GM23248 (cell line): Measurements from ENCODE around the gene RRP9. TPM values are rescaled to one million over a fixed set of nuclear protein-coding genes. Genes with fewer than 3 reads are reported as not detected.
A peak's percentile ranks its signal among the peaks of the same experiment; 100 is the strongest.

Source experiments
- DNase-seq: peaks from one replicate; pipeline ENCODE4 v3.0.0-alpha.2; 2015
- H2AFZ ChIP-seq: fragments of 200-600 bp; sonication (generic); 2 replicates; pipeline ENCODE4 v1.6.1; 2016; ENCODE audit warnings: antibody characterized with exemption
- H3F3A ChIP-seq: fragments of 200-600 bp; sonication (generic); 2 replicates; pipeline ENCODE4 v1.6.1; 2016; ENCODE audit warnings: mild to moderate bottlenecking, antibody characterized with exemption, mixed run types; ENCODE audit not compliant: insufficient read depth
- H3K27ac ChIP-seq: fragments of 200-600 bp; sonication (generic); 2 replicates; pipeline ENCODE4 v1.5.1; 2016; ENCODE audit warnings: mild to moderate bottlenecking
- H3K27me3 ChIP-seq: fragments of 200-600 bp; sonication (generic); replicated peaks from 2 replicates; pipeline ENCODE4 v1.6.1; 2016; ENCODE audit warnings: mild to moderate bottlenecking; ENCODE audit not compliant: insufficient read depth
- H3K36me3 ChIP-seq: fragments of 200-600 bp; sonication (generic); 2 replicates; pipeline ENCODE4 v1.6.1; 2016; ENCODE audit warnings: low read depth, mild to moderate bottlenecking
- H3K4me1 ChIP-seq: fragments of 200-600 bp; sonication (generic); 2 replicates; pipeline ENCODE4 v1.6.1; 2016; ENCODE audit warnings: mild to moderate bottlenecking; ENCODE audit not compliant: insufficient read depth
- H3K4me2 ChIP-seq: fragments of 200-600 bp; sonication (generic); one replicate; pipeline ENCODE4 v1.6.1; 2016; ENCODE audit warnings: mild to moderate bottlenecking; ENCODE audit not compliant: unreplicated experiment
- H3K4me3 ChIP-seq: fragments of 200-600 bp; sonication (generic); 2 replicates; pipeline ENCODE4 v1.5.1; 2016; ENCODE audit warnings: mild to moderate bottlenecking
- H3K79me2 ChIP-seq: fragments of 200-600 bp; sonication (generic); 2 replicates; pipeline ENCODE4 v1.6.1; 2016; ENCODE audit warnings: mild to moderate bottlenecking; ENCODE audit not compliant: insufficient read depth
- H3K9ac ChIP-seq: fragments of 200-600 bp; sonication (generic); 2 replicates; pipeline ENCODE4 v1.6.1; 2016; ENCODE audit warnings: mild to moderate bottlenecking
- H3K9me2 ChIP-seq: fragments of 200-600 bp; sonication (generic); 2 replicates; pipeline ENCODE4 v1.6.1; 2016; ENCODE audit warnings: mixed run types, mild to moderate bottlenecking, moderate library complexity; ENCODE audit not compliant: insufficient read depth
- H3K9me3 ChIP-seq: fragments of 200-600 bp; sonication (generic); one replicate; pipeline ENCODE4 v1.6.1; 2017; ENCODE audit warnings: low read depth
- H4K20me1 ChIP-seq: fragments of 200-600 bp; sonication (generic); 2 replicates; pipeline ENCODE4 v1.6.0; 2016; ENCODE audit not compliant: insufficient read depth
- EZH2 ChIP-seq: fragments of 200-600 bp; sonication (generic); IDR thresholded peaks from 2 replicates; pipeline ENCODE4 v1.6.1; 2018; ENCODE audit warnings: antibody characterized with exemption, mild to moderate bottlenecking; ENCODE audit not compliant: insufficient read depth, poor library complexity, severe bottlenecking
- EZH2phosphoT487 ChIP-seq: fragments of 200-600 bp; sonication (generic); IDR thresholded peaks from 2 replicates; pipeline ENCODE4 v1.6.1; 2018; ENCODE audit warnings: antibody characterized with exemption, moderate library complexity, mild to moderate bottlenecking, low read depth; ENCODE audit not compliant: insufficient read depth
- WGBS, 2 experiments: methylation state at CpG; one replicate each; pipeline ENCODE4 v1.1.6; 2015 to 2017; ENCODE audit warnings: low lambda C conversion rate in 2 of 2, low coverage in 1 of 2; ENCODE audit errors: missing lambda C conversion rate in 2 of 2; 5-methylcytosine and 5-hydroxymethylcytosine counted together
- in situ Hi-C: fragments of 300-500 bp; cut with MboI; formaldehyde crosslinking; loops from 2 replicates; pipeline ENCODE4 v1.15.0; 2020
- polyA plus RNA-seq: library from polyadenylated mRNA; unstranded; fragments of >200 nt; fragmentation: Nextera tagmentation; extraction: Ambion mirVana; gene quantifications from 2 replicates; pipeline ENCODE4 v1.2.1, GENCODE V29; 2016
- total RNA-seq: library from RNA; depleted of rRNA; stranded (reverse); fragments of >200 nt; shearing (Covaris generic); gene quantifications from 2 replicates; pipeline ENCODE4 v1.2.3, GENCODE V29; 2014

The RRP9 gene
- total and polyA plus RNA-seq, 2 experiments from 2014 or later, result 27.5 to 28.4 TPM

DNA sequence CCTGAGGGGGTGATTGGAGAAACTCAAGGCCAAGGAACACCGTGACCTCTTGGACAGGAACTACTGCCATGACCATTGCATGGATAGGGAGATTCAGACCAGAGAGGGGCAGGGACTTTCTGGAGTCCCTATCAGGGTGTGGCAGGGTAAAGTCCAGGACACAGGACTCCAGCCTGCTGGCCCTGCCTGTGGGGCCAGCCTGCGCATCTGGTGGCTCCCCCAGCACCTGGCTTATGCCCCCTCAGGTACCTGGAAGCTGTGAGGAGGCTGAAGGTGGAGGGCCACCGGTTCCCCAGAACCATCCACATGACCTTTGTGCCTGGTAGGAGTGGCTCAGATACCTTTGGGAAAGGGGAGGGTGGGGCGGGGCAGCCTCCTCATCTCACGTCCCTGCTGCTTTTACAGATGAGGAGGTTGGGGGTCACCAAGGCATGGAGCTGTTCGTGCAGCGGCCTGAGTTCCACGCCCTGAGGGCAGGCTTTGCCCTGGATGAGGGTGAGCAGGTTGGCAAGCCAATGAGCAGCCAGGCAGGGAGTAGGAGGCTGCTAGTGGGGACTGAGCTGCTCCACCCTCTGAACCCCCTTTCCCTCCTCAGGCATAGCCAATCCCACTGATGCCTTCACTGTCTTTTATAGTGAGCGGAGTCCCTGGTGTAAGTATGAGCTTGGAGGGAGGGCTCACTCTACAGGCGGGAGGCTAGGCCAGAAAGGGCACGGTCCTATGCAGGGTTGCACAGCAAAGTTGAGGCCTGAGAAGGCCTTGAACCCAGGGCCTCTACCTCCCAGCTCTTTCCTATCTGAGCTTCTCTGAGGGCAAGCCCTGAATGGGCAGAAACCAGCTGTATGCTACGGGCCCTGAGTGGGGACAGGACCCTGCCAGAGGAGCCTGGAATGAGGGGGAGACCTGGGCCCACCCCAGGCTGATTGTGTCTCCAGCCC, 44.6 kb upstream of the RRP9 start:
- Histone ChIP-seq H3K9me3 (no peaks in the 10 kb centered on the region), H3K27me3 (no peaks in the 10 kb centered on the region), H3K36me3 (no peaks in the 10 kb centered on the region), H3K4me3 (no peak overlapping the region), H3K9ac (no peak overlapping the region), H2AFZ (no peak overlapping the region), H3K27ac (no peak overlapping the region), H3F3A (peaks cover 15% of the 10 kb centered on the region), H3K4me1 (peaks cover 18% of the 10 kb centered on the region), H3K79me2 (peaks cover 32% of the 10 kb centered on the region), H4K20me1 (no peaks in the 10 kb centered on the region), H3K9me2 (no peaks in the 10 kb centered on the region), H3K4me2 (no peak overlapping the region)
- in situ Hi-C loops, result no loop called here
- WGBS, 2 experiments, result 82 to 84% methylated on average over 11 to 12 of the region's 12 CpGs
- TF ChIP-seq EZH2 (no peak), EZH2phosphoT487 (no peak)
- DNase-seq, result no peak

- peaks cover 13% of the 10 kb centered on the region for H3F3A ChIP-seq
- in situ Hi-C loops, result no loop called here
- no peaks in the 10 kb centered on the region for H3K36me3 ChIP-seq
- no peak for DNase-seq
- 0 out of 2 replicates have a peak overlapping the region, but pooled peaks have one; percentile 88 for H3K9ac ChIP-seq
- H3K27me3 ChIP-seq, result no peaks in the 10 kb centered on the region
- H3K79me2 ChIP-seq, result peaks cover 43% of the 10 kb centered on the region
- no peaks in the 10 kb centered on the region for H3K9me2 ChIP-seq
- TF ChIP-seq EZH2 (no peak), EZH2phosphoT487 (no peak)
- WGBS, 2 experiments, result 62 to 73% methylated on average over 6 of the region's 6 CpGs
- H3K4me3 ChIP-seq, result no peak overlapping the region
- no peaks in the 10 kb centered on the region for H3K9me3 ChIP-seq
- no peak overlapping the region for H3K27ac ChIP-seq
- no peaks in the 10 kb centered on the region for H4K20me1 ChIP-seq
- no peak overlapping the region for H2AFZ ChIP-seq
- no peak overlapping the region for H3K4me2 ChIP-seq
- H3K4me1 ChIP-seq, result peaks cover 18% of the 10 kb centered on the region
Observed at GRCh38 chr3:51985063-51985462, 43.4 kb upstream of the RRP9 start.

- no peak for DNase-seq
- Histone ChIP-seq H3K4me2 (peak overlapping the region; percentile 96), H3K27ac (peak overlapping the region; percentile 93)
Observed at GRCh38 chr3:51984269-51984647, 42.6 kb upstream of the RRP9 start.

DNA sequence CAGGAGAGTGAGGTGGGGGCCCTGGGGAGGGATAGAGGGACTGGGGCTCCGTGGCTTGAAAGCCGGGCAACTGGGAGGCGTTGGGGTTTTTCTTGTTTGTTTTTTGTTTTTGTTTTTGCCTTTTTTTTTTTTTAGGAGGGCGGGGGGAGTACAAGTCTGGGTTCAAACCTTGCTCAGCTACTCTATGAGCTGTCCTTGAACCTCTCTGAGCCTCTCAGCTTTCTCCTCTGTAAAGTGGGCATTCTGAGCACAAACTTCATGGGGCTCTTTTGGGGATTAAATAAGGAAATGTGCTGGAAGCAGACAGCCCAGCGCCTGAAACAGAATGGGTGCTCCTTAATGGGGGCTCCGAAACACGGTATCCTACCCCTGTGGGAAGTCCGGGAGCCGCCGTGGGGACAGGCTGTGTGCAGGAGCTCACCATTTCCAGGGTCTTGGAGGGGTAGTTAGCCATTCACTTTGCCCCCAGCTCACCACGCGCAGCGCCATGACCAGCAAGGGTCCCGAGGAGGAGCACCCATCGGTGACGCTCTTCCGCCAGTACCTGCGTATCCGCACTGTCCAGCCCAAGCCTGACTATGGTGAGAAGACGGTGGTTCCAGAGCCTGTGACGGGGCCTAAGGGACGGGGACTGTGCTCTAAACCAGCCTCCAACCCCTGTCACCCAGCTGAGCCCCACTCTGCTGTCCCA, 42.0 kb upstream of the RRP9 start:
- peak overlapping the region; percentile 96 for H3K4me2 ChIP-seq
- TF ChIP-seq EZH2 (no peak), EZH2phosphoT487 (no peak)
- peak overlapping the region; percentile 83 for H2AFZ ChIP-seq
- peaks cover 45% of the 10 kb centered on the region for H3K79me2 ChIP-seq
- peaks cover 18% of the 10 kb centered on the region for H3K4me1 ChIP-seq
- no peaks in the 10 kb centered on the region for H3K9me3 ChIP-seq
- H3F3A ChIP-seq, result peaks cover 13% of the 10 kb centered on the region
- no peaks in the 10 kb centered on the region for H3K36me3 ChIP-seq
- H3K9ac ChIP-seq, result peak overlapping the region; percentile 88
- H3K27ac ChIP-seq, result peak overlapping the region; percentile 93
- DNase-seq, result no peak
- 62 to 71% methylated on average over 19 to 22 of the region's 22 CpGs for WGBS, 2 experiments
- in situ Hi-C loops, result no loop called here
- H3K27me3 ChIP-seq, result no peaks in the 10 kb centered on the region
- H3K4me3 ChIP-seq, result peak overlapping the region; percentile 79
- H3K9me2 ChIP-seq, result no peaks in the 10 kb centered on the region
- H4K20me1 ChIP-seq, result no peaks in the 10 kb centered on the region

More at GRCh38 chr3:51984269-51984647, 42.6 kb upstream of the RRP9 start:
- Histone ChIP-seq H3K4me1 (peaks cover 18% of the 10 kb centered on the region), H3K27me3 (no peaks in the 10 kb centered on the region), H4K20me1 (no peaks in the 10 kb centered on the region), H3K4me3 (peak overlapping the region; percentile 79; the same call in 1 of the 2 replicates), H3K79me2 (peaks cover 45% of the 10 kb centered on the region), H3K9ac (peak overlapping the region; percentile 88), H2AFZ (no peak overlapping the region), H3K9me2 (no peaks in the 10 kb centered on the region), H3K36me3 (no peaks in the 10 kb centered on the region), H3K9me3 (no peaks in the 10 kb centered on the region), H3F3A (peaks cover 13% of the 10 kb centered on the region)
- in situ Hi-C loops, result no loop called here
- TF ChIP-seq EZH2, result no peak
- TF ChIP-seq EZH2phosphoT487, result no peak
